Measurements from ENCODE around the gene STON1. TPM values are rescaled to one million over a fixed set of nuclear protein-coding genes. Genes with fewer than 3 reads are reported as not detected.

Gene STON1
- total RNA-seq, result 14.9 and 23.1 TPM in 2 replicates

GRCh38 chr2:48530033-48530811 lies at the start of gene STON1:
TSS of gene STON1 (plus strand) at chr2:48530154. CDS start at chr2:48580634, 50,480 bp downstream.

DNA sequence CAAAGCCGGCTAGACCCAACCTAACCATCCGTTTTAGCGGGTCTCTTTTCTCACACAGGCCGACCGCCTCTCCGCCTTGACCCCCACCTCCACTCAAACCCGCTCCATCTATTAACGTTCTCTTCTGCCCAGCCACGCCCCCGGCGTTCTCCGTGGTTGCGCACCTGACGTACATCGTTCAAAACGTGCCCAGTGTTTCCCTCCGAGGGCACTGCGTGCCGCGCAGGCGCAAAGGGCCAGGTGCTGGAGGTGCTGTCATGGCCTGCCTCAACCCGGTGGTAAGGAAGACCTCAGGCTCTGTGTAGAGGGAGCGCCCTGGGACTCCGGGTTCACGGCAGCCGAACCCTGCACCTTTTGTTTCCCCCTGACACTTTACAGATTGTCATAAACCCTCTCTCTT lies 87.7 kb downstream of the STON1 start, which contains the start of gene GTF2A1L:
Gene GTF2A1L, plus strand, starts transcription at position 239 of the 400 bp plus-strand sequence. Its CDS starts 19 bp downstream, at position 258.

Other genes with a start within 250 kb of the STON1 start
- 24.6 and 27.5 TPM in 2 replicates for gene FOXN2, start 215.5 kb upstream of the STON1 start, total RNA-seq
- 19.3 and 23.6 TPM in 2 replicates for gene PPP1R21, start 89.4 kb upstream of the STON1 start, total RNA-seq
- gene GTF2A1L, start 87.7 kb downstream of the STON1 start, total RNA-seq, result 3.5 and 4.9 TPM in 2 replicates
- gene LHCGR, start 225.6 kb downstream of the STON1 start, total RNA-seq, result not detected in 2 replicates